PC-9 (cell line): ENCODE measurements around the gene POMGNT2.

Experiments
- EZH2 ChIP-seq: fragments of 200-600 bp; sonication (generic); IDR thresholded peaks from 2 replicates; pipeline ENCODE4 v1.8.0; 2017; ENCODE audit warnings: antibody characterized with exemption, low read depth
- TF ChIP-seq, protein P1 (sequence below): fragments of 200-600 bp; sonication (generic); conservative IDR thresholded peaks from 2 replicates; pipeline ENCODE4 v1.6.1; 2017; ENCODE audit warnings: mixed run types, antibody characterized with exemption, mild to moderate bottlenecking, moderate library complexity

DNA sequence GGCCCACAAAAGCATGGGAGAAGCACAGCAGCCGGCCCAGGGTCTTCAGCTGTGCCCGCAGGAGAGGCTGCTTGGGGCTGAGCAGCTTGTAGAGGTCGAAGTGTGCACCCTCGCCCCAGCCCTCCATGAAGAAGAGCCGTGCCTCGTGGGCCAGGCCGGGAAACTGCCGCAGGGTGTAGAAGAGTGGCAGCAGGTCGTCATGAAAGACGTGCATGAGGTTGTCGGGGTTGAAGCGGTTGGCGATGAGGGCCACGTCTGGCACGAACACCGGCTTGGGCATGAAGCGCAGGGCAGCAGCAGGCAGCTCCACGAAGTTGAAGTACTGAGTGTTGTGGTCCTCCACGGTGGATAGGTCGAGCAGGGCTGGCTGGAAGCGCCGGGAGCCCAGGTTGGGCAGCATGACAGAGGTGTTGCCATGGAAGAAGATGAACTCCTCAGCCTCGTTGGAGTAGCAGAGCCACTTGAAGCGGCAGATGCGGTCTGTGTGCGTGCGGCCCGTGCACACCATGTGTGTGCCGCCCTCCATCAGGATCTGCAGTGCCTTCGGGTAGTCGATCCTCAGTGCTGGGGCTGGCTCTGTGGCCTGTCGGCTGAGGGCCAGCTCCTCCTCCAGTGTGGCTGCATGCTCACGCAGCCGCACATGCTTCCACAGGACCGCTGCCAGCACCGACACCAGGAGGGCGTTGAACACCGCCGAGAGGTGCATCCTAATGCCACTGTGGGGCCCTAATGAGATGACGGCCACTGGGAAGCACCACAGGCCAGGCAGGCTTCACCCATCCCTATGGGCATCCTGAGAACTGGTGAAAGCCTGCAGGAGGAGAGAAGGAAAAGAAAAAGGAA lies 24.9 kb downstream of the POMGNT2 start:
- TF ChIP-seq, protein P1, sequence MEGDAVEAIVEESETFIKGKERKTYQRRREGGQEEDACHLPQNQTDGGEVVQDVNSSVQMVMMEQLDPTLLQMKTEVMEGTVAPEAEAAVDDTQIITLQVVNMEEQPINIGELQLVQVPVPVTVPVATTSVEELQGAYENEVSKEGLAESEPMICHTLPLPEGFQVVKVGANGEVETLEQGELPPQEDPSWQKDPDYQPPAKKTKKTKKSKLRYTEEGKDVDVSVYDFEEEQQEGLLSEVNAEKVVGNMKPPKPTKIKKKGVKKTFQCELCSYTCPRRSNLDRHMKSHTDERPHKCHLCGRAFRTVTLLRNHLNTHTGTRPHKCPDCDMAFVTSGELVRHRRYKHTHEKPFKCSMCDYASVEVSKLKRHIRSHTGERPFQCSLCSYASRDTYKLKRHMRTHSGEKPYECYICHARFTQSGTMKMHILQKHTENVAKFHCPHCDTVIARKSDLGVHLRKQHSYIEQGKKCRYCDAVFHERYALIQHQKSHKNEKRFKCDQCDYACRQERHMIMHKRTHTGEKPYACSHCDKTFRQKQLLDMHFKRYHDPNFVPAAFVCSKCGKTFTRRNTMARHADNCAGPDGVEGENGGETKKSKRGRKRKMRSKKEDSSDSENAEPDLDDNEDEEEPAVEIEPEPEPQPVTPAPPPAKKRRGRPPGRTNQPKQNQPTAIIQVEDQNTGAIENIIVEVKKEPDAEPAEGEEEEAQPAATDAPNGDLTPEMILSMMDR = no peak
- TF ChIP-seq EZH2 = no peak
